ENCODE measurements around the gene CORO2B. TPM values are rescaled to one million over a fixed set of nuclear protein-coding genes. Genes with fewer than 3 reads are reported as not detected.

The CORO2B gene
- total RNA-seq, 1 experiment from 2014 or later: 0.59 TPM

GRCh38 chr15:68697711-68698690 lies 119.2 kb downstream of the CORO2B start:
- Histone ChIP-seq H3K9me2 (ENCODE audit: insufficient read depth) (no peaks in the 10 kb centered on the region), H3K4me1 (replicated peaks; ENCODE audit: insufficient read depth) (no peaks in the 10 kb centered on the region), H3K4me3 (no peak overlapping the region), H3K79me2 (ENCODE audit: low read depth) (no peaks in the 10 kb centered on the region), H3K27me3 (ENCODE audit: insufficient read depth, low read depth) (no peaks in the 10 kb centered on the region), H3K27ac (no peak overlapping the region), H3K36me3 (ENCODE audit: low read depth) (no peaks in the 10 kb centered on the region), H4K20me1 (ENCODE audit: insufficient read depth) (no peaks in the 10 kb centered on the region), H2AFZ (no peak overlapping the region), H3K9me3 (ENCODE audit: insufficient read depth, low read depth) (no peaks in the 10 kb centered on the region), H3K4me2 (no peak overlapping the region), H3F3A (ENCODE audit: insufficient read depth, low read depth) (no peaks in the 10 kb centered on the region)
- POLR2A ChIA-PET (ENCODE audit: unreplicated experiment): no interaction called here
- intact Hi-C loops (cut with micrococcal nuclease; ENCODE audit: unreplicated experiment): no loop called here
- no TSS peak for BruUV-seq (replicated peaks)
- CTCF ChIA-PET: no interaction called here
- no peak for DNase-seq
- TF ChIP-seq CTCF (conservative IDR thresholded peaks at IDR 0.05) (no peak), EZH2 (IDR thresholded peaks at IDR 0.05; ENCODE audit: low read depth) (no peak)

GRCh38 chr15:68698708-68699107 lies 119.9 kb downstream of the CORO2B start:
- H3K27ac ChIP-seq: no peak overlapping the region
- H3K9me3 ChIP-seq (ENCODE audit: insufficient read depth, low read depth): no peaks in the 10 kb centered on the region
- no peaks in the 10 kb centered on the region for H3K27me3 ChIP-seq (ENCODE audit: insufficient read depth, low read depth)
- ChIA-PET POLR2A (ENCODE audit: unreplicated experiment) (no interaction called here), CTCF (interaction anchor here (0.6 kb wide), 1 partner anchor 13 kb away, joined by 3 read pairs; no protein-coding TSS in a partner anchor)
- no peaks in the 10 kb centered on the region for H3F3A ChIP-seq (ENCODE audit: insufficient read depth, low read depth)
- no peaks in the 10 kb centered on the region for H3K4me1 ChIP-seq (replicated peaks; ENCODE audit: insufficient read depth)
- H3K36me3 ChIP-seq (ENCODE audit: low read depth): no peaks in the 10 kb centered on the region
- H3K4me2 ChIP-seq: no peak overlapping the region
- no TSS peak for BruUV-seq (replicated peaks)
- no peak overlapping the region for H3K4me3 ChIP-seq
- H4K20me1 ChIP-seq (ENCODE audit: insufficient read depth): no peaks in the 10 kb centered on the region
- no peaks in the 10 kb centered on the region for H3K9me2 ChIP-seq (ENCODE audit: insufficient read depth)
- no peak overlapping the region for H2AFZ ChIP-seq
- H3K79me2 ChIP-seq (ENCODE audit: low read depth): no peaks in the 10 kb centered on the region
- no peak for TF ChIP-seq CTCF (conservative IDR thresholded peaks at IDR 0.05)
- TF ChIP-seq EZH2 (IDR thresholded peaks at IDR 0.05; ENCODE audit: low read depth): no peak
- no peak for DNase-seq
- intact Hi-C loops (cut with micrococcal nuclease; ENCODE audit: unreplicated experiment): no loop called here

- no peaks in the 10 kb centered on the region for H3K4me1 ChIP-seq (replicated peaks; ENCODE audit: insufficient read depth)
- TF ChIP-seq CTCF (conservative IDR thresholded peaks at IDR 0.05) (no peak), EZH2 (IDR thresholded peaks at IDR 0.05; ENCODE audit: low read depth) (no peak)
- intact Hi-C loops (cut with micrococcal nuclease; ENCODE audit: unreplicated experiment): no loop called here
- DNase-seq: no peak
- H3K36me3 ChIP-seq (ENCODE audit: low read depth): no peaks in the 10 kb centered on the region
- POLR2A ChIA-PET (ENCODE audit: unreplicated experiment): interaction anchor here (0.6 kb wide), 1 partner anchor 21 kb away, joined by 3 read pairs; no protein-coding TSS in a partner anchor
- CTCF ChIA-PET: interaction anchor here (0.6 kb wide), 1 partner anchor 13 kb away, joined by 3 read pairs; no protein-coding TSS in a partner anchor
- H3K79me2 ChIP-seq (ENCODE audit: low read depth): no peaks in the 10 kb centered on the region
- H2AFZ ChIP-seq: no peak overlapping the region
- H3K9me3 ChIP-seq (ENCODE audit: insufficient read depth, low read depth): no peaks in the 10 kb centered on the region
- H3K9me2 ChIP-seq (ENCODE audit: insufficient read depth): no peaks in the 10 kb centered on the region
- H3K4me2 ChIP-seq: no peak overlapping the region
- no peak overlapping the region for H3K4me3 ChIP-seq
- no TSS peak for BruUV-seq (replicated peaks)
- H3K27ac ChIP-seq: no peak overlapping the region
- H3F3A ChIP-seq (ENCODE audit: insufficient read depth, low read depth): no peaks in the 10 kb centered on the region
- H3K27me3 ChIP-seq (ENCODE audit: insufficient read depth, low read depth): no peaks in the 10 kb centered on the region
- H4K20me1 ChIP-seq (ENCODE audit: insufficient read depth): no peaks in the 10 kb centered on the region
These were observed 120.5 kb downstream of the CORO2B start for GRCh38 chr15:68699124-68699880.

Measured in PC-9 (cell line).